ENCODE measurements around the gene AQP2. TPM values are rescaled to one million over a fixed set of nuclear protein-coding genes. Genes with fewer than 3 reads are reported as not detected.

AQP2 gene
- total and polyA plus RNA-seq, 2 experiments from 2014 or later = 0.07 TPM; not detected in 1

- peaks cover 7% of the 10 kb centered on the region; the same call in 1 of the 2 replicates for H3K27me3 ChIP-seq (ENCODE audit: insufficient read depth)
- H3K27ac ChIP-seq (ENCODE audit: low read depth) = no peak within 1 kb of the TSS
- H3K36me3 ChIP-seq (ENCODE audit: insufficient read depth) = no peaks in the 10 kb centered on the region
- H3K4me1 ChIP-seq (ENCODE audit: insufficient read depth) = peaks cover 4% of the 10 kb centered on the region; the same call in 1 of the 2 replicates
- no peak within 1 kb of the TSS for H3K4me3 ChIP-seq
- ATAC-seq (no peak), DNase-seq (ENCODE audit: low spot score) (no peak)
- peaks cover 3% of the 10 kb centered on the region; the same call in 2 of the 3 replicates for H3K4me1 Mint-ChIP-seq
- H3K9me3 Mint-ChIP-seq = no peaks in the 10 kb centered on the region
- H3F3A ChIP-seq (replicated peaks; ENCODE audit: low read depth) = no peaks in the 10 kb centered on the region
- H3K4me2 ChIP-seq = no peak within 1 kb of the TSS
- H2AFZ ChIP-seq = no peak within 1 kb of the TSS
- H3K4me3 Mint-ChIP-seq = no peak within 1 kb of the TSS
- no peaks in the 10 kb centered on the region for H4K20me1 ChIP-seq (replicated peaks; ENCODE audit: insufficient read depth)
- H3K79me2 ChIP-seq (replicated peaks; ENCODE audit: insufficient read depth) = no peaks in the 10 kb centered on the region
- no peaks in the 10 kb centered on the region for H3K36me3 Mint-ChIP-seq (ENCODE audit: low read depth)
- H3K27ac Mint-ChIP-seq = no peak within 1 kb of the TSS
- TF ChIP-seq STAT1 (IDR thresholded peaks at IDR 0.05; ENCODE audit: unreplicated experiment) = no peak
- no peaks in the 10 kb centered on the region for H3K9me2 ChIP-seq (ENCODE audit: insufficient read depth)
- peaks cover 11% of the 10 kb centered on the region for H3K27me3 Mint-ChIP-seq (ENCODE audit: insufficient read depth, low read depth, poor library complexity)
These were observed 22.3 kb downstream of the AQP2 start, which contains the start of gene AQP6 for GRCh38 chr12:49972641-49973360. Gene AQP6, plus strand, starts transcription at chr12:49972947. Its CDS starts 227 bp downstream, at chr12:49973174.

- H3K4me1 ChIP-seq (ENCODE audit: insufficient read depth) = peaks cover 4% of the 10 kb centered on the region; the same call in 1 of the 2 replicates
- no peaks in the 10 kb centered on the region for H3K36me3 Mint-ChIP-seq (ENCODE audit: low read depth)
- ATAC-seq (no peak), DNase-seq (ENCODE audit: low spot score) (no peak)
- no peak overlapping the region for H2AFZ ChIP-seq
- no peaks in the 10 kb centered on the region for H4K20me1 ChIP-seq (replicated peaks; ENCODE audit: insufficient read depth)
- no peaks in the 10 kb centered on the region for H3F3A ChIP-seq (replicated peaks; ENCODE audit: low read depth)
- no peak overlapping the region for H3K27ac ChIP-seq (ENCODE audit: low read depth)
- H3K27ac Mint-ChIP-seq = no peak overlapping the region
- H3K4me2 ChIP-seq = no peak overlapping the region
- H3K27me3 Mint-ChIP-seq (ENCODE audit: insufficient read depth, low read depth, poor library complexity) = peaks cover 10% of the 10 kb centered on the region
- H3K4me1 Mint-ChIP-seq = peaks cover 7% of the 10 kb centered on the region
- H3K79me2 ChIP-seq (replicated peaks; ENCODE audit: insufficient read depth) = no peaks in the 10 kb centered on the region
- no peaks in the 10 kb centered on the region for H3K9me2 ChIP-seq (ENCODE audit: insufficient read depth)
- peaks cover under 1% of the 10 kb centered on the region; the same call in 1 of the 2 replicates for H3K27me3 ChIP-seq (ENCODE audit: insufficient read depth)
- H3K36me3 ChIP-seq (ENCODE audit: insufficient read depth) = no peaks in the 10 kb centered on the region
- TF ChIP-seq NANOG (IDR thresholded peaks at IDR 0.05; ENCODE audit: borderline replicate concordance) (no peak), ETS1 (IDR thresholded peaks at IDR 0.05) (no peak), REST (IDR thresholded peaks at IDR 0.05; ENCODE audit: unreplicated experiment) (no peak), STAT1 (IDR thresholded peaks at IDR 0.05; ENCODE audit: unreplicated experiment) (no peak), ZNF114 (CRISPR knock-in tag; IDR thresholded peaks at IDR 0.05) (no peak)
- no peak overlapping the region for H3K4me3 ChIP-seq
- H3K4me3 Mint-ChIP-seq = no peak overlapping the region
- H3K9me3 Mint-ChIP-seq = no peaks in the 10 kb centered on the region
These were observed 22.9 kb downstream of the AQP2 start for GRCh38 chr12:49973361-49973830.

Measured in GM23338 (cell line).